ENCODE data around the gene GPC5.

- TF ChIP-seq EP300 (IDR thresholded peaks at IDR 0.05; ENCODE audit: borderline replicate concordance) (no peak), TAF1 (IDR thresholded peaks at IDR 0.05; ENCODE audit: low read depth) (no peak), MAX (IDR thresholded peaks at IDR 0.05) (no peak), ZBTB7A (IDR thresholded peaks at IDR 0.05; ENCODE audit: low read depth) (no peak), REST (IDR thresholded peaks at IDR 0.05; ENCODE audit: low read depth) (no peak), YY1 (IDR thresholded peaks at IDR 0.05; ENCODE audit: low read depth) (no peak)
- TF ChIP-seq, protein P1, sequence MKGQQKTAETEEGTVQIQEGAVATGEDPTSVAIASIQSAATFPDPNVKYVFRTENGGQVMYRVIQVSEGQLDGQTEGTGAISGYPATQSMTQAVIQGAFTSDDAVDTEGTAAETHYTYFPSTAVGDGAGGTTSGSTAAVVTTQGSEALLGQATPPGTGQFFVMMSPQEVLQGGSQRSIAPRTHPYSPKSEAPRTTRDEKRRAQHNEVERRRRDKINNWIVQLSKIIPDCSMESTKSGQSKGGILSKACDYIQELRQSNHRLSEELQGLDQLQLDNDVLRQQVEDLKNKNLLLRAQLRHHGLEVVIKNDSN (IDR thresholded peaks at IDR 0.05), result no peak
Observed at GRCh38 chr13:91397595-91397994, 826 bp upstream of the GPC5 start.
